Measurements from ENCODE around the gene AFF3. TPM values are rescaled to one million over a fixed set of nuclear protein-coding genes. Genes with fewer than 3 reads are reported as not detected.

The AFF3 gene
- total and polyA plus RNA-seq, 7 experiments from 2014 or later = 3.0 to 24.1 (median 19.8) TPM

GRCh38 chr2:100015849-100016248 lies 126.5 kb downstream of the AFF3 start:
- intact Hi-C loops (cut with micrococcal nuclease) = no loop called here
- H3K4me1 Mint-ChIP-seq = peaks cover 0 to 4% (median 0%) of the 10 kb centered on the region in 7 donors
- H3K27me3 Mint-ChIP-seq = peaks cover 0 to 4% (median 0%) of the 10 kb centered on the region in 5 donors
- ATAC-seq (no peak), DNase-seq (no peak)
- Histone ChIP-seq H3K27me3 (ENCODE audit: control insufficient read depth in 2 of 2, insufficient read depth in 2 of 2, low read length in 2 of 2) (no peaks in the 10 kb centered on the region), H3K4me3 (ENCODE audit: low read length) (no peak overlapping the region), H3K4me1 (ENCODE audit: control insufficient read depth in 2 of 2, insufficient read depth in 2 of 2, low read length in 2 of 2) (no peaks in the 10 kb centered on the region), H3K27ac (ENCODE audit: low read depth, low read length) (no peak overlapping the region), H3K36me3 (ENCODE audit: control insufficient read depth in 2 of 3, insufficient read depth in 3 of 3, low read length in 3 of 3) (no peaks in the 10 kb centered on the region), H3K9me3 (ENCODE audit: control insufficient read depth in 2 of 3, low read length in 3 of 3) (no peaks in the 10 kb centered on the region)
- no peak overlapping the region for H3K4me3 Mint-ChIP-seq
- H3K9me3 Mint-ChIP-seq = peaks cover 0 to 3% (median 0%) of the 10 kb centered on the region in 11 donors
- H3K27ac Mint-ChIP-seq = no peak overlapping the region
- peaks cover 0 to 21% (median under 1%) of the 10 kb centered on the region in 5 donors for H3K36me3 Mint-ChIP-seq
- CTCF ChIA-PET = no interaction called here
- POLR2A ChIA-PET = no interaction called here

- Mint-ChIP-seq H3K36me3 (peaks cover 0 to 22% (median 0%) of the 10 kb centered on the region in 5 donors), H3K27me3 (no peaks in the 10 kb centered on the region), H3K4me1 (peaks cover 0 to 2% (median 0%) of the 10 kb centered on the region in 7 donors), H3K27ac (no peak overlapping the region), H3K4me3 (no peak overlapping the region), H3K9me3 (no peaks in the 10 kb centered on the region)
- H3K4me1 ChIP-seq (ENCODE audit: control insufficient read depth in 2 of 2, insufficient read depth in 2 of 2, low read length in 2 of 2) = no peaks in the 10 kb centered on the region
- ATAC-seq = no peak
- no peak for DNase-seq
- H3K27ac ChIP-seq (ENCODE audit: low read depth, low read length) = no peak overlapping the region
- no peaks in the 10 kb centered on the region for H3K27me3 ChIP-seq (ENCODE audit: control insufficient read depth in 2 of 2, insufficient read depth in 2 of 2, low read length in 2 of 2)
- CTCF ChIA-PET = no interaction called here
- POLR2A ChIA-PET = no interaction called here
- H3K4me3 ChIP-seq (ENCODE audit: low read length) = no peak overlapping the region
- H3K36me3 ChIP-seq (ENCODE audit: control insufficient read depth in 2 of 3, insufficient read depth in 3 of 3, low read length in 3 of 3) = no peaks in the 10 kb centered on the region
- no peaks in the 10 kb centered on the region for H3K9me3 ChIP-seq (ENCODE audit: control insufficient read depth in 2 of 3, low read length in 3 of 3)
- intact Hi-C loops (cut with micrococcal nuclease) = no loop called here
Measured at GRCh38 chr2:100013892-100014677, 128.3 kb downstream of the AFF3 start.

- intact Hi-C loops (cut with micrococcal nuclease) = no loop called here
- Mint-ChIP-seq H3K36me3 (peaks cover 0 to 30% (median 6%) of the 10 kb centered on the region in 5 donors), H3K4me1 (peaks cover 0 to 2% (median 0%) of the 10 kb centered on the region in 7 donors), H3K27ac (peak overlapping the region in 1 of 9 donors; percentile 60), H3K27me3 (no peaks in the 10 kb centered on the region), H3K4me3 (no peak overlapping the region), H3K9me3 (no peaks in the 10 kb centered on the region)
- DNase-seq (no peak), ATAC-seq (no peak)
- Histone ChIP-seq H3K4me3 (ENCODE audit: low read length) (no peak overlapping the region), H3K27me3 (ENCODE audit: control insufficient read depth in 2 of 2, insufficient read depth in 2 of 2, low read length in 2 of 2) (no peaks in the 10 kb centered on the region), H3K4me1 (ENCODE audit: control insufficient read depth in 2 of 2, insufficient read depth in 2 of 2, low read length in 2 of 2) (no peaks in the 10 kb centered on the region), H3K36me3 (ENCODE audit: control insufficient read depth in 2 of 3, insufficient read depth in 3 of 3, low read length in 3 of 3) (no peaks in the 10 kb centered on the region), H3K9me3 (ENCODE audit: control insufficient read depth in 2 of 3, low read length in 3 of 3) (no peaks in the 10 kb centered on the region), H3K27ac (ENCODE audit: low read depth, low read length) (no peak overlapping the region)
- CTCF ChIA-PET = no interaction called here
- POLR2A ChIA-PET = no interaction called here
Measured at GRCh38 chr2:100012561-100012960, 129.8 kb downstream of the AFF3 start.

- intact Hi-C loops (cut with micrococcal nuclease) = no loop called here
- H3K4me3 ChIP-seq (ENCODE audit: low read length) = no peak overlapping the region
- no peak for DNase-seq
- ChIA-PET CTCF (no interaction called here), POLR2A (no interaction called here)
- H3K36me3 Mint-ChIP-seq = peaks cover 0 to 41% (median 13%) of the 10 kb centered on the region in 5 donors
- no peak overlapping the region for H3K27ac Mint-ChIP-seq
- H3K9me3 Mint-ChIP-seq = no peaks in the 10 kb centered on the region
- H3K4me1 Mint-ChIP-seq = peaks cover 0 to 2% (median 0%) of the 10 kb centered on the region in 7 donors
- ATAC-seq = no peak
- no peaks in the 10 kb centered on the region for H3K27me3 Mint-ChIP-seq
- no peak overlapping the region for H3K27ac ChIP-seq (ENCODE audit: low read depth, low read length)
- H3K4me1 ChIP-seq (ENCODE audit: control insufficient read depth in 2 of 2, insufficient read depth in 2 of 2, low read length in 2 of 2) = no peaks in the 10 kb centered on the region
- H3K9me3 ChIP-seq (ENCODE audit: control insufficient read depth in 2 of 3, low read length in 3 of 3) = no peaks in the 10 kb centered on the region
- peaks cover 0 to 11% (median 0%) of the 10 kb centered on the region in 3 experiments for H3K36me3 ChIP-seq (ENCODE audit: control insufficient read depth in 2 of 3, insufficient read depth in 3 of 3, low read length in 3 of 3)
- no peaks in the 10 kb centered on the region for H3K27me3 ChIP-seq (ENCODE audit: control insufficient read depth in 2 of 2, insufficient read depth in 2 of 2, low read length in 2 of 2)
- H3K4me3 Mint-ChIP-seq = no peak overlapping the region
Measured at GRCh38 chr2:100011272-100011731, 131.1 kb downstream of the AFF3 start.

GRCh38 chr2:100010606-100011005 lies 131.8 kb downstream of the AFF3 start:
- no peaks in the 10 kb centered on the region for H3K27me3 ChIP-seq (ENCODE audit: control insufficient read depth in 2 of 2, insufficient read depth in 2 of 2, low read length in 2 of 2)
- no peak overlapping the region for H3K27ac Mint-ChIP-seq
- ATAC-seq (no peak), DNase-seq (no peak)
- H3K36me3 Mint-ChIP-seq = peaks cover 0 to 43% (median 13%) of the 10 kb centered on the region in 5 donors
- no peaks in the 10 kb centered on the region for H3K9me3 ChIP-seq (ENCODE audit: control insufficient read depth in 2 of 3, low read length in 3 of 3)
- CTCF ChIA-PET = no interaction called here
- H3K4me1 Mint-ChIP-seq = peaks cover 0 to 2% (median 0%) of the 10 kb centered on the region in 7 donors
- no peak overlapping the region for H3K4me3 Mint-ChIP-seq
- H3K4me1 ChIP-seq (ENCODE audit: control insufficient read depth in 2 of 2, insufficient read depth in 2 of 2, low read length in 2 of 2) = no peaks in the 10 kb centered on the region
- no peaks in the 10 kb centered on the region for H3K27me3 Mint-ChIP-seq
- H3K9me3 Mint-ChIP-seq = no peaks in the 10 kb centered on the region
- POLR2A ChIA-PET = no interaction called here
- no peak overlapping the region for H3K4me3 ChIP-seq (ENCODE audit: low read length)
- peaks cover 0 to 11% (median 0%) of the 10 kb centered on the region in 3 experiments for H3K36me3 ChIP-seq (ENCODE audit: control insufficient read depth in 2 of 3, insufficient read depth in 3 of 3, low read length in 3 of 3)
- intact Hi-C loops (cut with micrococcal nuclease) = no loop called here
- no peak overlapping the region for H3K27ac ChIP-seq (ENCODE audit: low read depth, low read length)

GRCh38 chr2:100009743-100010142 lies 132.6 kb downstream of the AFF3 start:
- DNase-seq (no peak), ATAC-seq (no peak)
- Mint-ChIP-seq H3K9me3 (no peaks in the 10 kb centered on the region), H3K27me3 (no peaks in the 10 kb centered on the region), H3K36me3 (peaks cover 0 to 47% (median 16%) of the 10 kb centered on the region in 5 donors), H3K4me1 (peaks cover 0 to 2% (median 0%) of the 10 kb centered on the region in 7 donors), H3K27ac (no peak overlapping the region), H3K4me3 (no peak overlapping the region)
- ChIA-PET POLR2A (no interaction called here), CTCF (no interaction called here)
- H3K4me1 ChIP-seq (ENCODE audit: control insufficient read depth in 2 of 2, insufficient read depth in 2 of 2, low read length in 2 of 2) = no peaks in the 10 kb centered on the region
- no peak overlapping the region for H3K4me3 ChIP-seq (ENCODE audit: low read length)
- intact Hi-C loops (cut with micrococcal nuclease) = no loop called here
- peaks cover 0 to 11% (median 0%) of the 10 kb centered on the region in 3 experiments for H3K36me3 ChIP-seq (ENCODE audit: control insufficient read depth in 2 of 3, insufficient read depth in 3 of 3, low read length in 3 of 3)
- no peaks in the 10 kb centered on the region for H3K9me3 ChIP-seq (ENCODE audit: control insufficient read depth in 2 of 3, low read length in 3 of 3)
- H3K27ac ChIP-seq (ENCODE audit: low read depth, low read length) = no peak overlapping the region
- no peaks in the 10 kb centered on the region for H3K27me3 ChIP-seq (ENCODE audit: control insufficient read depth in 2 of 2, insufficient read depth in 2 of 2, low read length in 2 of 2)

- Histone ChIP-seq H3K4me3 (ENCODE audit: low read length) (no peak overlapping the region), H3K36me3 (ENCODE audit: control insufficient read depth in 2 of 3, insufficient read depth in 3 of 3, low read length in 3 of 3) (peaks cover 0 to 11% (median 0%) of the 10 kb centered on the region in 3 experiments), H3K27ac (ENCODE audit: low read depth, low read length) (no peak overlapping the region), H3K4me1 (ENCODE audit: control insufficient read depth in 2 of 2, insufficient read depth in 2 of 2, low read length in 2 of 2) (no peaks in the 10 kb centered on the region), H3K27me3 (ENCODE audit: control insufficient read depth in 2 of 2, insufficient read depth in 2 of 2, low read length in 2 of 2) (no peaks in the 10 kb centered on the region), H3K9me3 (ENCODE audit: control insufficient read depth in 2 of 3, low read length in 3 of 3) (no peaks in the 10 kb centered on the region)
- intact Hi-C loops (cut with micrococcal nuclease) = no loop called here
- H3K9me3 Mint-ChIP-seq = no peaks in the 10 kb centered on the region
- ATAC-seq (peak; percentile 50), DNase-seq (no peak)
- ChIA-PET POLR2A (no interaction called here), CTCF (no interaction called here)
- H3K4me3 Mint-ChIP-seq = no peak overlapping the region
- no peaks in the 10 kb centered on the region for H3K27me3 Mint-ChIP-seq
- H3K36me3 Mint-ChIP-seq = peaks cover 0 to 51% (median 16%) of the 10 kb centered on the region in 5 donors
- H3K27ac Mint-ChIP-seq = no peak overlapping the region
- peaks cover 0 to 2% (median 0%) of the 10 kb centered on the region in 7 donors for H3K4me1 Mint-ChIP-seq
Measured at GRCh38 chr2:100008956-100009355, 133.4 kb downstream of the AFF3 start.
